Trophoblast cell (in vitro differentiated cells and primary cell): ENCODE results near the gene ARSG.

Experiments
- DNase-seq, 2 donors: peaks; one replicate each; pipeline ENCODE4 v3.0.0-alpha.2; 2016
- H2AFZ ChIP-seq: 2 replicates; pipeline ENCODE4 v1.6.1; 2013; ENCODE audit warnings: low read length, moderate library complexity, mild to moderate bottlenecking; ENCODE audit not compliant: insufficient read depth, poor library complexity
- H2AK5ac ChIP-seq: 2 replicates; pipeline ENCODE4 v1.6.1; 2013; ENCODE audit warnings: mild to moderate bottlenecking, low read length
- H2BK120ac ChIP-seq: 2 replicates; pipeline ENCODE4 v1.6.1; 2013; ENCODE audit warnings: low read length, mild to moderate bottlenecking, moderate library complexity; ENCODE audit not compliant: insufficient read depth, poor library complexity
- H2BK12ac ChIP-seq: 2 replicates; pipeline ENCODE4 v1.6.1; 2013; ENCODE audit warnings: mild to moderate bottlenecking, low read length, moderate library complexity
- H2BK5ac ChIP-seq: 2 replicates; pipeline ENCODE4 v1.6.1; 2013; ENCODE audit warnings: low read length, low read depth, moderate library complexity, mild to moderate bottlenecking; ENCODE audit not compliant: poor library complexity
- H3K14ac ChIP-seq: 2 replicates; pipeline ENCODE4 v1.6.1; 2013; ENCODE audit warnings: mild to moderate bottlenecking, low read length
- H3K18ac ChIP-seq: 2 replicates; pipeline ENCODE4 v1.6.1; 2013; ENCODE audit warnings: mild to moderate bottlenecking, low read length
- H3K23ac ChIP-seq: 2 replicates; pipeline ENCODE4 v1.6.1; 2013; ENCODE audit warnings: low read length
- H3K27ac ChIP-seq: 2 replicates; pipeline ENCODE4 v1.5.1; 2013; ENCODE audit warnings: low read depth, mild to moderate bottlenecking, inconsistent platforms, low read length, moderate library complexity
- H3K27me3 ChIP-seq: 2 replicates; pipeline ENCODE4 v1.6.1; 2013; ENCODE audit warnings: inconsistent platforms, mild to moderate bottlenecking, low read length, moderate library complexity; ENCODE audit not compliant: insufficient read depth
- H3K36me3 ChIP-seq, 2 experiments: 1 replicate in 1 of 2; 2 replicates in 1 of 2; pipeline ENCODE4 v1.6.1; 2013; ENCODE audit warnings: low read length in 2 of 2, mild to moderate bottlenecking in 2 of 2, moderate library complexity in 1 of 2; ENCODE audit not compliant: insufficient read depth in 2 of 2, control insufficient read depth in 1 of 2
- H3K4ac ChIP-seq: 2 replicates; pipeline ENCODE4 v1.6.1; 2013; ENCODE audit warnings: low read depth, mild to moderate bottlenecking, low read length, moderate library complexity
- H3K4me1 ChIP-seq, 2 experiments: 1 replicate in 1 of 2; 2 replicates in 1 of 2; pipeline ENCODE4 v1.6.1; 2013; ENCODE audit warnings: low read length in 2 of 2, mild to moderate bottlenecking in 2 of 2, moderate library complexity in 1 of 2; ENCODE audit not compliant: insufficient read depth in 2 of 2, control insufficient read depth in 1 of 2
- H3K4me2 ChIP-seq: 2 replicates; pipeline ENCODE4 v1.6.1; 2013; ENCODE audit warnings: inconsistent platforms, mild to moderate bottlenecking, low read length, moderate library complexity
- H3K4me3 ChIP-seq: 2 replicates; pipeline ENCODE4 v1.5.1; 2013; ENCODE audit warnings: mild to moderate bottlenecking, low read depth, low read length, inconsistent platforms
- H3K79me1 ChIP-seq: one replicate; pipeline ENCODE4 v1.6.1; 2013; ENCODE audit warnings: low read length
- H3K79me2 ChIP-seq: 2 replicates; pipeline ENCODE4 v1.6.1; 2013; ENCODE audit warnings: low read length, mild to moderate bottlenecking; ENCODE audit not compliant: control insufficient read depth, insufficient read depth, poor library complexity
- H3K9ac ChIP-seq: 2 replicates; pipeline ENCODE4 v1.6.1; 2013; ENCODE audit warnings: mild to moderate bottlenecking, low read length
- H3K9me3 ChIP-seq: 2 replicates; pipeline ENCODE4 v1.6.1; 2013; ENCODE audit warnings: low read depth, mild to moderate bottlenecking, control low read depth, inconsistent platforms, low read length; ENCODE audit not compliant: insufficient read depth
- H4K12ac ChIP-seq: 2 replicates; pipeline ENCODE4 v1.6.1; 2013; ENCODE audit warnings: low read depth, mild to moderate bottlenecking, low read length, moderate library complexity
- H4K8ac ChIP-seq: 2 replicates; pipeline ENCODE4 v1.6.1; 2013; ENCODE audit warnings: low read depth, mild to moderate bottlenecking, low read length, moderate library complexity
- H4K91ac ChIP-seq: one replicate; pipeline ENCODE4 v1.6.1; 2013; ENCODE audit warnings: low read depth, mild to moderate bottlenecking, low read length, moderate library complexity
- WGBS: extraction: QIAGEN DNeasy Blood & Tissue Kit; methylation state at CpG from one replicate; pipeline ENCODE4 v1.1.7; 2013; ENCODE audit warnings: missing lambda C conversion rate; ENCODE audit not compliant: insufficient read length, insufficient coverage; ENCODE audit errors: extremely low coverage; 5-methylcytosine and 5-hydroxymethylcytosine counted together

ARSG gene

GRCh38 chr17:68461122-68461539, 169.8 kb downstream of the ARSG start:
- DNase-seq = no peak
- H3K4ac ChIP-seq = no peak overlapping the region
- no peak overlapping the region for H2AK5ac ChIP-seq
- no peaks in the 10 kb centered on the region for H3K36me3 ChIP-seq
- H3K4me3 ChIP-seq = no peak overlapping the region
- no peak overlapping the region for H2BK12ac ChIP-seq
- no peak overlapping the region for H3K27ac ChIP-seq
- no peak overlapping the region for H2BK5ac ChIP-seq
- H3K9ac ChIP-seq = no peak overlapping the region
- H3K9me3 ChIP-seq = no peaks in the 10 kb centered on the region
- WGBS = no CpG with 5 or more reads among the region's 1 CpG
- H3K4me2 ChIP-seq = no peak overlapping the region
- peaks cover 13% of the 10 kb centered on the region for H3K79me1 ChIP-seq
- no peak overlapping the region for H4K91ac ChIP-seq
- no peak overlapping the region for H4K8ac ChIP-seq
- no peak overlapping the region for H2AFZ ChIP-seq
- no peaks in the 10 kb centered on the region for H3K27me3 ChIP-seq
- H3K14ac ChIP-seq = no peak overlapping the region
- H4K12ac ChIP-seq = no peak overlapping the region
- H3K23ac ChIP-seq = no peak overlapping the region
- no peak overlapping the region for H2BK120ac ChIP-seq
- H3K18ac ChIP-seq = no peak overlapping the region
- H3K4me1 ChIP-seq = peaks cover 0 to 3% of the 10 kb centered on the region in 2 experiments
- peaks cover 2% of the 10 kb centered on the region for H3K79me2 ChIP-seq

- H4K12ac ChIP-seq = no peak overlapping the region
- H2AFZ ChIP-seq = no peak overlapping the region
- no peak overlapping the region for H3K14ac ChIP-seq
- no CpG with 5 or more reads among the region's 5 CpGs for WGBS
- H3K9me3 ChIP-seq = no peaks in the 10 kb centered on the region
- no peak overlapping the region for H4K91ac ChIP-seq
- H3K18ac ChIP-seq = no peak overlapping the region
- no peaks in the 10 kb centered on the region for H3K27me3 ChIP-seq
- H2BK5ac ChIP-seq = no peak overlapping the region
- no peak overlapping the region for H3K27ac ChIP-seq
- H3K4me2 ChIP-seq = no peak overlapping the region
- peaks cover 9% of the 10 kb centered on the region for H3K79me1 ChIP-seq
- no peak overlapping the region for H3K9ac ChIP-seq
- H2BK120ac ChIP-seq = no peak overlapping the region
- H3K4ac ChIP-seq = no peak overlapping the region
- no peak for DNase-seq
- H3K79me2 ChIP-seq = peaks cover 2% of the 10 kb centered on the region
- no peak overlapping the region for H4K8ac ChIP-seq
- H2AK5ac ChIP-seq = no peak overlapping the region
- no peak overlapping the region for H3K4me3 ChIP-seq
- peaks cover 0 to 3% of the 10 kb centered on the region in 2 experiments for H3K4me1 ChIP-seq
- H3K36me3 ChIP-seq = no peaks in the 10 kb centered on the region
- H3K23ac ChIP-seq = no peak overlapping the region
- no peak overlapping the region for H2BK12ac ChIP-seq
These were observed 170.3 kb downstream of the ARSG start for GRCh38 chr17:68461589-68461988.

- peak overlapping the region; percentile 5 for H4K91ac ChIP-seq
- H3K36me3 ChIP-seq = no peaks in the 10 kb centered on the region
- H3K79me1 ChIP-seq = peaks cover 3% of the 10 kb centered on the region
- H3K4me3 ChIP-seq = no peak overlapping the region
- H3K4me1 ChIP-seq = peaks cover 0 to 3% of the 10 kb centered on the region in 2 experiments
- H3K9me3 ChIP-seq = no peaks in the 10 kb centered on the region
- peak overlapping the region; percentile 12 for H2AK5ac ChIP-seq
- H2BK12ac ChIP-seq = no peak overlapping the region
- no CpG with 5 or more reads among the region's 15 CpGs for WGBS
- no peak overlapping the region for H3K18ac ChIP-seq
- H3K27me3 ChIP-seq = no peaks in the 10 kb centered on the region
- peak overlapping the region; percentile 33 for H2AFZ ChIP-seq
- no peak overlapping the region for H4K12ac ChIP-seq
- H3K9ac ChIP-seq = no peak overlapping the region
- H2BK120ac ChIP-seq = peak overlapping the region; percentile 63
- H3K14ac ChIP-seq = no peak overlapping the region
- no peak overlapping the region for H3K23ac ChIP-seq
- H3K27ac ChIP-seq = no peak overlapping the region
- peak overlapping the region; percentile 29 for H4K8ac ChIP-seq
- H2BK5ac ChIP-seq = no peak overlapping the region
- H3K79me2 ChIP-seq = no peaks in the 10 kb centered on the region
- H3K4me2 ChIP-seq = no peak overlapping the region
- no peak overlapping the region for H3K4ac ChIP-seq
- peak; percentile 63 to 92 for DNase-seq
These were observed 171.3 kb downstream of the ARSG start for GRCh38 chr17:68462381-68463210.

- Histone ChIP-seq H4K91ac (no peak overlapping the region), H3K18ac (no peak overlapping the region), H2BK5ac (no peak overlapping the region), H3K4me2 (no peak overlapping the region), H3K27me3 (no peaks in the 10 kb centered on the region), H2BK120ac (no peak overlapping the region), H3K14ac (no peak overlapping the region), H3K4ac (no peak overlapping the region), H3K27ac (no peak overlapping the region), H2AK5ac (no peak overlapping the region), H3K4me1 (peaks cover 0 to under 1% of the 10 kb centered on the region in 2 experiments), H3K4me3 (no peak overlapping the region), H3K23ac (no peak overlapping the region), H2AFZ (no peak overlapping the region), H3K79me1 (peaks cover 3% of the 10 kb centered on the region), H3K36me3 (no peaks in the 10 kb centered on the region), H3K9me3 (no peaks in the 10 kb centered on the region), H3K79me2 (no peaks in the 10 kb centered on the region), H4K12ac (no peak overlapping the region), H3K9ac (no peak overlapping the region), H2BK12ac (no peak overlapping the region), H4K8ac (no peak overlapping the region)
- no CpG with 5 or more reads among the region's 6 CpGs for WGBS
- DNase-seq = no peak
These were observed 172.1 kb downstream of the ARSG start for GRCh38 chr17:68463211-68464019.
